GM18868 (cell line): ENCODE results near the gene SMYD3.

Experiments
- ATAC-seq: cut with Tn5 transposase; IDR thresholded peaks from one replicate; pipeline ENCODE4 v1.9.1; 2021; ENCODE audit warnings: mild to moderate bottlenecking, moderate library complexity; ENCODE audit not compliant: unreplicated experiment

The SMYD3 gene

DNA sequence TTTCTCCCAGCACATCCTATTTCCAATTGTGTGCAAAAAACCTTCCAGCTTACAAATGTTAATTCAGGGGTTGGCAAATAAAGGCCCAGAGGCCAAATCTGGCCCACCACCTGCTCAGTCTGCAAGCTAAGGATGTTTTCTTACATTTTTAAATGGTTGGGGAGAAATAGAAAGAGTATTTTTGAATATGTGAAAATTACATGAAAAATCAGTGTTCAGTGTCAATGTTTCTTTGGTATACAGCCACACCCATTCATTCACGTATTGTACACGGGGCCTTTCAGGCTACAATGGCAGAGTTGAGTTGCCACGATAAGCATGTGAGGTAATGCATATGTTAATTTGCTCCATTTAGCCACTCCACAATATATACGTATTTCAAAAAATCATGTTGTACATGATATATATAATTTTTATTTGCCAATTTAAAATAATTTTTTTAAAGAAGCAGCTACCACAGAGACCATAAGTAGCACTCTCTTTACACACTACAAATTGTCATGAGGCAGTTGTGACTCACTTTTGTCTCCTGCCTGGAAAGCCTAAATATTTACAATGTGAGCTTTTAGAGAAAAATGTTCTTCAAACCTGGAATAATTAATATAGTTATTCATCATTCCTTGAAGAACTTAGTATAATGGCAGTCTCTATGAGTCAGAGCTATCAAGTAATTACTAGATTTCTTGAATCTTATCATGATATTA lies 189.6 kb downstream of the SMYD3 start:
- no peak for ATAC-seq

DNA sequence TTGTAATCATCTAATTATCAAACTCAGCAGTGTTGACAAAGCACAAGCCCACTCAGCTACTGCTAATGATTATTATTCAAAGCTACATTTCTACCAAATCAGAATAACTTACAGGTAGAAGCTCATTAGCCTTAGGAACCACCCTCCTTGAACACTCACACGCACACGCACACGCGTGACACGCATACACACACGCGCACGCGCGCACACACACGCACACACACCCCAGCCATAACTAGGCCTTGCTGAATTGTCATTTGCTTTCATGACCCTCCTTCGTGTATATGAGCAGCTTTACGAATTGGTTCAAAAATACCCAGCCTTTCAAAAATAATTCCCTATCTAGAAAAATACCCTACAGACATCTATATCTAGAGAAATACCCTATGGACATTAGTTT lies 195.6 kb downstream of the SMYD3 start:
- no peak for ATAC-seq

GRCh38 chr1:246309247-246309884 lies 197.7 kb downstream of the SMYD3 start:
- ATAC-seq, result no peak

GRCh38 chr1:246308533-246309075 lies 198.5 kb downstream of the SMYD3 start:
- ATAC-seq, result no peak

- ATAC-seq, result no peak
Measured at GRCh38 chr1:246306415-246307037, 200.6 kb downstream of the SMYD3 start.

DNA sequence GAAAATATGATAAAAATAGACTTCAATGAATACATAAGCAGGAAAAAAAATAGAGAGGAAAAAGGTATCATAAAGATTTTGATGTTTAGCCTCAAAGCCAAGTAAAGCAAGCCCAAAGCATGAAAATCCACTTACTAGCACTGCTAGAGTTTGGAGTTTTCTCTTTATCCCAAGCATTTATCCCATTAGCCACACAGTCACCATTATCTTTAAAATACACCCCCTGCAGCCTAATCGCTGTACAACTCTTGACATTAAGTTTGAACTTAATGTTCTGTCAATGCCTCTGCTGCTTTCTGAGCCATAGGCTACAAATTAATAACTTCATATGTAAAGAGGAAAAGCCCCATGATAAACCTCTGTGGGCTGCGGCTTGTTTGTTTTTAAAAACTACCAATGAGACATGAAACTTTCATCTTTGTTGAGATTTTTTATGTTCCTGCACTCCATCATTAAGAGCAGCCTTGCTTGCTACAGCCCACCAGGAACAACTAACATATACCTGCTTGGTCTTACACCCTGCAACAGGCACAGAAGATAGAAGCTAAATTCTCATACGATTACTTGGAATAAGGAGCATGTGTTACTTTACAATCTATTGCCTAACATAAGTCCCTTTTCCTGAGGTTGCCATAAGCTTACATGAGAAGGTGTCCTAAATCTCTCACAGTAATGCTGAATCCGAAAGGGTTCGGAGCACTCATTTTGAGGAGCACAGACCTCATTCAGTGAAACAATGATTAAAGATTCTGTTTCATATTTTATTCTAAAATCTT lies 202.4 kb downstream of the SMYD3 start:
- no peak for ATAC-seq

- ATAC-seq, result no peak
Measured at GRCh38 chr1:246302711-246303317, 204.3 kb downstream of the SMYD3 start.

DNA sequence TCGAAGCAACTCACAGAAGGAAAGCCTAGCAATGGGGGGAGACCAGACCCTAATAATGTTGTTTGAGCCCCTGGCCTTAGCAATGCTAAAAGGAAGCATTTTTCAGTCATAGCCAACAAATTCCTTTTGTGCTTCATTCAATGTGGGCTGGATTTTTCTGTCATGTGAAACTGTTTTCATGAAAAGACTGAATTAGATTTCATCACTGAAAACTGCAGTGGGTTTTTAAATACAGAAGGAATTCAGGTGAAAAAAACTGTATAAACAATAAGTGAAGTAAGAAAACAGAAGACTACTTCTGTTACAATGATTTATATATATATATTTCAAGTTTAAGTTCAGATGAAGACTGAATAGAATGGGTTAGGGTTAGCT lies 204.8 kb downstream of the SMYD3 start:
- ATAC-seq, result no peak

GRCh38 chr1:246301553-246302250 lies 205.4 kb downstream of the SMYD3 start:
- ATAC-seq, result no peak

- ATAC-seq, result no peak
Measured at GRCh38 chr1:246300626-246301549, 206.2 kb downstream of the SMYD3 start.

DNA sequence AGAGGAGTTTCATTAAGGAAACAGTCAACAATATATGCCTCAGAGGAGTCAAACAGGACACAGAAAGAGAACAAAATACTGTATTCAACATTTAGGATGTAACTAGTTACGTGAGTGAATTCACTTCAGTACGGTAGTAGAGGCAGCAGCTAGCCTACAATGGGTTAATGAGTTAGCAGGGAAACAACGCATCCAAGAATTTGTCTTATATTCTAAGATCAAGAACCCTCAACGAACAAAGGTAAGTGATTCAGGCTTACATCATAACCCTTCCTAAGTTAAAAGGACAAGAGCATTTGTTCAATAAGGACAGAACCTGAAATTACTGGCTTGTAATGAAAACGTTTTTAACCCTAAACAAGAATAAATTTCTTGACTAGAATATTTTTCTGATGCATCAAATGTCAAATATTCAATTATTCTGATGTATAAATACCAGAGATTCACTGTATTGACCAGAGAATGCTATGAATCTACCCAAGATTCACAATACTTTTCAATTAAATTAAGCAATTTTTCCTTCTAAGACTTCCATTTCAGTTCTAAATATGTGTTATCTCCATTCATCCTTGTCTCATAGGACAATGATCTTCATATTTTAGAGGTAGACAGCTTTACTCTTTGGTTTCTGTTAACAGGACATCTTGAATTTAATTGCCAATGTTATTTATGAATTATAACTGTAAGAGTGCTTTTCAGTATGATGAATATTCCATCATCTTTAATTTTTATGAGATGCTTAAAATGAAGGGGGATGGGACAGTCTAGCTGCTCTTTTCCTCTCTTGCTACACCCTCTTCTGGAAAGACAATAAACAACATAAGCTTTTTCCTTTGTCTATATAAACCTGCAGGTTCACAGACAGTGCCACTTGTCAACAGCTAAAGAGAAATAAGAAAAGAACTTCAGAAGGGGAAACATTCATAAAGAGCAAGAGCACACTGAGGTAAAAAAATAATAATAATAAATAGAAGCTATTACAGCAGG lies 209.5 kb downstream of the SMYD3 start:
- ATAC-seq, result no peak

- no peak for ATAC-seq
Measured at GRCh38 chr1:246295968-246296367, 211.1 kb downstream of the SMYD3 start.

DNA sequence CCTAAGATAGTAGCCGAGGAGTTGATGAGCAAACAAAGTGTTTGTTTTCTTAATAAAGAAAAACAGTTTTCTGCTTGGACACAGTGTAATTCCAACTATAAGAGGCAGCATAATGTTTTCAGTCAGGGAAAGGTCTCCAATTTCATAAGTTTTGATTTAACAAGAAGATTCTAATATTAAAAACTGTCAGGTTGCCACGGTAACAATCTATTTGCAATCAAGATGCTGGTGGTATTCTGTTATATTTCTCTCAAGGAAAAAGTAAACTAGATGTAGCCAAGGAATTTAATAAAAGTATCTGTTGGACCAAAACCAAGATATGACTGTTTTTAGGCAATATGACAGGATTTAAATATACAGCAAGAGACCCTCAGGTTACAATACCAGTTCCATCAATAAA lies 211.7 kb downstream of the SMYD3 start:
- no peak for ATAC-seq

- ATAC-seq, result no peak
Measured at GRCh38 chr1:246294263-246294662, 212.8 kb downstream of the SMYD3 start.

- ATAC-seq, result no peak
Measured at GRCh38 chr1:246293366-246294121, 213.5 kb downstream of the SMYD3 start.

DNA sequence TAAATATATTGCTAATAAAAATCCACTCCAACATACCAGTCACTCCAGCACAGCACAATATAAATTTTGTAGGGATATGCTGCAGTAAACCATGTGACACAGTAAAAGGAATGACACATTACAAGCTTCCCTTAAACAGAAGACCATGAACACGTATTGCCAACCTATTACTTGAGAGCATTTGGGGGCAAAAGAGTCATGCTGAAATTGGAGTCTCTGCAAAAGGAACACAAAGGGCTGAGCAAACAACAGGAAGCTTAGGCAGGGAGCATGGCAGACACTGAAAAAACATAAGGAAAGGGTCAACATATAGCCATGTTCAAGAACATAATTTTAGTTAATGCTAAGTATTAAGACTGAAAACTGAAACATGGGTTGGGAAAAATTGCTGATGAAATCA lies 214.5 kb downstream of the SMYD3 start:
- ATAC-seq, result no peak

DNA sequence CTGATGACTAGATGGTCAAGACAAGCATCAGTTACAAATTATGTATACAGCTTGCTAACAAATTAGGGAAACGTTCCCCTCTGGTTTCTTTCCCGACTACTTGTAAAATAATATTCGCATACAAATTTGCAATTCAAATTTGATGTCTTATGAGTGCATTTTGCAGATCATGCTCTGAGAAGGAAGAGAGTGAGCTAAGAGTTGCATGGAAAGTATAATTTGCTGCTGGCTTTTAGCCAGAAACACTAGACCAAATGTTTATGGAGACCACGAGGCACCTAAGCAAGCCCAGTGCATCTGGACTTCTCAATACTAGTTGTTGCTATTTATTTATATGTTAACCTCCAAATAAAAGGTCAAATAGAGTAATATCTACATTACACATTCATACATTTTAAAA lies 216.0 kb downstream of the SMYD3 start:
- no peak for ATAC-seq
